T-helper 2 cell treated with Interferon-gamma antibody and Interleukin-4, amounts not matched to agents 100 ng/mL and 5 ng/mL, for 36 hours (primary cell): Measurements from ENCODE around the gene COMMD2. TPM values are rescaled to one million over a fixed set of nuclear protein-coding genes. Genes with fewer than 3 reads are reported as not detected.

Experiments
- intact Hi-C: fragments of 100-400 bp; cut with micrococcal nuclease; formaldehyde crosslinking; loops from one replicate; pipeline ENCODE4 v1.15.1; 2023
- total RNA-seq: library from RNA; stranded (reverse); gene quantifications from 2 replicates; pipeline ENCODE4 v1.2.3, GENCODE V29; 2022

Gene COMMD2
- 29.0 and 31.7 TPM in 2 replicates for total RNA-seq

- intact Hi-C loops = loop anchor here (1.0 to 10.0 kb wide), 5 partner anchors 61 to 627 kb away; partner anchors contain the start of genes HPS3 and RNF13
Observed at GRCh38 chr3:149752051-149752787, at the start of gene COMMD2. Gene COMMD2 (minus strand): TSS chr3:149752489. CDS start chr3:149752444, 45 bp downstream.

GRCh38 chr3:149801639-149802038 lies 49.4 kb upstream of the COMMD2 start:
- intact Hi-C loops = no loop called here

GRCh38 chr3:149801195-149801594 lies 48.9 kb upstream of the COMMD2 start:
- intact Hi-C loops = no loop called here

- intact Hi-C loops = no loop called here
Observed at GRCh38 chr3:149800693-149801092, 48.4 kb upstream of the COMMD2 start.

- intact Hi-C loops = no loop called here
Observed at GRCh38 chr3:149796026-149796425, 43.7 kb upstream of the COMMD2 start.

- intact Hi-C loops = no loop called here
Observed at GRCh38 chr3:149792452-149793270, 40.4 kb upstream of the COMMD2 start, which contains the start of gene ANKUB1. Gene ANKUB1 (minus strand): TSS chr3:149792554. CDS start chr3:149792366, 188 bp downstream.

- intact Hi-C loops = no loop called here
Observed at GRCh38 chr3:149790698-149791097, 38.4 kb upstream of the COMMD2 start.

GRCh38 chr3:149790268-149790667 lies 38.0 kb upstream of the COMMD2 start:
- intact Hi-C loops = no loop called here

GRCh38 chr3:149784064-149784704 lies 31.9 kb upstream of the COMMD2 start:
- intact Hi-C loops = no loop called here

GRCh38 chr3:149783576-149783975 lies 31.3 kb upstream of the COMMD2 start:
- intact Hi-C loops = no loop called here

GRCh38 chr3:149781741-149782140 lies 29.5 kb upstream of the COMMD2 start:
- intact Hi-C loops = no loop called here

GRCh38 chr3:149781211-149781610 lies 28.9 kb upstream of the COMMD2 start:
- intact Hi-C loops = no loop called here

GRCh38 chr3:149777414-149778214 lies 25.3 kb upstream of the COMMD2 start:
- intact Hi-C loops = no loop called here

- intact Hi-C loops = no loop called here
Observed at GRCh38 chr3:149776170-149776569, 23.9 kb upstream of the COMMD2 start.

GRCh38 chr3:149772861-149773260 lies 20.6 kb upstream of the COMMD2 start:
- intact Hi-C loops = loop anchor here (5.0 kb wide), 1 partner anchor 261 kb away; no protein-coding TSS in a partner anchor

GRCh38 chr3:149771652-149772271 lies 19.5 kb upstream of the COMMD2 start:
- intact Hi-C loops = loop anchor here (1.0 to 5.0 kb wide), 3 partner anchors 202 to 277 kb away; no protein-coding TSS in a partner anchor

- intact Hi-C loops = loop anchor here (5.0 kb wide), 1 partner anchor 258 kb away; no protein-coding TSS in a partner anchor
Observed at GRCh38 chr3:149770246-149770645, 18.0 kb upstream of the COMMD2 start.

GRCh38 chr3:149768704-149769103 lies 16.4 kb upstream of the COMMD2 start:
- intact Hi-C loops = loop anchor here (5.0 kb wide), 1 partner anchor 39 kb away; no protein-coding TSS in a partner anchor

GRCh38 chr3:149767720-149768119 lies 15.4 kb upstream of the COMMD2 start:
- intact Hi-C loops = loop anchor here (5.0 kb wide), 1 partner anchor 40 kb away; no protein-coding TSS in a partner anchor

GRCh38 chr3:149765762-149766334 lies 13.6 kb upstream of the COMMD2 start:
- intact Hi-C loops = loop anchor here (5.0 kb wide), 1 partner anchor 41 kb away; no protein-coding TSS in a partner anchor
